UCSD-AML1 (cell line): Measurements from ENCODE around the gene DNM1.

Experiments used
- DNase-seq: peaks from one replicate; lab custom pipeline; 2025; ENCODE audit not compliant: unreplicated experiment; lab: John Stamatoyannopoulos, UW

Gene DNM1

DNA sequence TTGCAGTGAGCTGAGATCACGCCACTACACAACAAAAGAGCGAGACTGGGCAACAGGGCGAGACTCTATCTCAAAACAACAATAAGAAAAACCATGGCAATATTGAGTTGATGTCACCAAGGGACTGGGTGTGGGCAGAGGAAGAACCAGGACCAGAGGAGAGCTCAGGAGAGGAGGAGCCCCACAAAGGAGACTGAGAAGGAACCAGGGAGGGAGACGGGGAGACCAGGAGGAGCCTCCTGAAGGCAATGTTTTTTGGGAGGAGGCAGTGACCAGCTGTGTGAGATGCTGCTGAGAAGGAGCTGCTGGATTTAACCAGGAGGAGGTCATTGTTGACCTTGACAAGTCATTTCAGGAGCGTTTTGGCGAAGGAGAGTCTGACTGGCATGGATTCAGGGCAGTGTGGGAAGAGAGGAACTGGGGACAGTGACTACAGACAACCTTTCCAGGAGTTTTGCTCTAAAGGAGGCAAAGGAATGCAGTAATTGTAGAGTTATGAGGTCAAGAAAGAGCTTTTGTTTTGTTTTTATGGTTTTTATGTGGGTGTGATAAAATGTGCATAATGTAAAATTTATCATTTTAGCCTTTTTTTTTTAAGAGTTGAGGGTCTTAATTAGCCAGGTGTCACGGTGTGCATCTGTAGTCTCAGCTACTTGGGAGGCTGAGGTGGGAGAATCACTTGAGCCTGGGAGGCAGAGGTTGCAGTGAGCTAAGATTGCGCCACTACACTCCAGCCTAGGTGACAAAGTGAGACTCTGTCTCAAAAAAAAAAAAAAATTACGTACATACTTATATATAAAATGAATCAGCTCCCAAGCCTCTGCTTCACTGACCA, 101.2 kb downstream of the DNM1 start:
- no peak for DNase-seq
